Bone marrow (tissue), 2 donors: ENCODE measurements around the gene ZNF511.
A peak's percentile ranks its signal among the peaks of the same experiment; 100 is the strongest.

Source experiments
- DNase-seq, 2 donors: peaks; one replicate each; lab custom pipeline; 2025; lab: John Stamatoyannopoulos, UW

The ZNF511 gene

DNA sequence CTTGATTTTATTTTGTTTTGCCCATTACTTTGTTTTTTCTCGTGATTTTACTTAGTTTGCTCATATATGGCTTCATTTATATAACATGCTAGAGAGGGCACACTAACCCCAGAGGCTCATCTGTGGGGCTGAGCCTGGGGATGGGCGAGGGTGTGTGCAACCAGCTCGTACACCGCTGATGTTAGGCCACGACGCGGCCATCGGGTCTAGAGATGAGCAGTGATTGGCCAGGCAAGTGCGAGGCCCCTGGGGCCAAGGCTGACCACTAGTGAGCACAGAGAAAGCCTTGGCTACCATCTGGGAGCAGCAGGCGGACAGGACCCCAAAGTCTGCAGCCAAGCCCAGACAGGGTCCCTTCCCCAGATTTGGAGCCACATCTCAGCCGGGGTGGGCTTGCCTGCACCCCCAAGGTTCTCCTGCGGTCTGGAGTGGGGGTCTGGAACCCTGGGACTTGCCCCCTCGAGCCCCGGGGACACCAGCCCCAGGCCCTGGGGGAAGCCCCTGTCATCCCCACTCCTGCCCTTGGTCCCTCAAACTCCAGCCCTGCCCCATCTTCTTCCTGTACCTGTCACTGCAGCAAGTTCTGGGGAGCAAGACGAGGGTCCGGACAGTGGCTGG lies 45.4 kb downstream of the ZNF511 start:
- DNase-seq: no peak

DNA sequence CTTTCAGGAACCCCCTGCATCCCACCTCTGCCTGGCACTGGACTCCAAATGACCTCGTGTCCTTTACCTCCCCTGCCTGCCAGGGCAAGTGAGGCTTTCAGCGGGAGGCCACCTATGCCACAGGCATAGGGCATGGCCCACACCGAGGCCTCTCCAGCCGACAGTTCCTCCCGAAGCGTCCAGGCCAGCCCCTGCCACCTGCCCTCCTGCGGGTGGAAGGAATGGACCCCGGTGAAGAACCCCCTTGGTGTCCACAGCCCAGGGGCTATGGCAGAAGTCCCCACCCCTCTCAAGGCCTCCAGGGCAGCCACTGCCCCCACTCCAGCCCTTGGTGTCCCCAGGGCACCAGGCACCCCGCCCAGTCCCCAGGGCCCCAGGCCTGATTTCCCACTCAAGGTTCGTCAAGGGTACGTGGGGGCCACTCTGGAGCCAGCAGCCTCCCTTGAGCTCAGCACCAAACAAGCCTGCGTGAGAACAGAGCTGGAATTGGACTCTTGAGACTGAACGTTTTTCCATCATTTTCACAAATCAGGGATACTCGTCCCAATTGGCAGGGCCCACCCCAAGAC lies 46.0 kb downstream of the ZNF511 start:
- DNase-seq: no peak

DNA sequence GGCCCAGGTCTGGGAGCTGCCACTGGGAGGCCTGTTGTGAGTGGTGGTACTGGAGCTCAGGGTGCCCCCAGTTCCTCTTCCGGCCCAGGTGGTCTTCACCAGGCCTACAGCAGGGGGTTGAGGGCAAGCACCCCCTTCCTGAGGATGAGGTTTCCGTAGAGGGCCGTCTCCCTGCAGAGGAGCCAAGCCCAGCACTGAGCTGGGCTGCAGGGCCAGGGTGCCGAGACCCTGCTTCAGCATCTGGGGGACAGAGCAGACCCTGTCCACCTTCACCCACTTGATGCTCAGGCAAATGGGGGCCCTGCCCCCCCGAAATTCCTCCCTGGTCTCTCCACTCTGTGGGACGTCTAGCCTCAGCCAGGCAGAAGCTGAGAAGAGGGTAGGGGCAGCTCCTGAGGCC lies 46.6 kb downstream of the ZNF511 start:
- no peak for DNase-seq

DNA sequence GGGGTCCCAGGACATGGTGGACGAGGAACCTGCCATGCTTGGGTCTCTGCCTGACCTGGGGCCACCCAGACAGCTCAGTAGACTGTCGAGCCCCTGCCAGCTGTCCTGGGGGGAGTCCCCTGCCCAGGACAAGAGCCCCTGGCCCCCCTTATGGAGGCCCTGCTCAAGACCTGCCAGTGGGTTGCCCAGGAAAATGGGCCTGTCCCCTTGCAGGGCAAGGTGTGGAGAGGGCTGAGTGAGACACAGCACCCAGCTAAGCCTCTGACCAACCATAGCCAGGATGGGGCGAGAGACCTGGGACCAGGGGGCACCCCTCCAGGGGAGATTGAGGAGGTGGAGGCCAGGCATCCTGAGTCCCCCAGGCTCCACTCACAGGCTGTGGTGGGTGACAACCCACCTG lies 47.3 kb downstream of the ZNF511 start:
- no peak for DNase-seq

DNA sequence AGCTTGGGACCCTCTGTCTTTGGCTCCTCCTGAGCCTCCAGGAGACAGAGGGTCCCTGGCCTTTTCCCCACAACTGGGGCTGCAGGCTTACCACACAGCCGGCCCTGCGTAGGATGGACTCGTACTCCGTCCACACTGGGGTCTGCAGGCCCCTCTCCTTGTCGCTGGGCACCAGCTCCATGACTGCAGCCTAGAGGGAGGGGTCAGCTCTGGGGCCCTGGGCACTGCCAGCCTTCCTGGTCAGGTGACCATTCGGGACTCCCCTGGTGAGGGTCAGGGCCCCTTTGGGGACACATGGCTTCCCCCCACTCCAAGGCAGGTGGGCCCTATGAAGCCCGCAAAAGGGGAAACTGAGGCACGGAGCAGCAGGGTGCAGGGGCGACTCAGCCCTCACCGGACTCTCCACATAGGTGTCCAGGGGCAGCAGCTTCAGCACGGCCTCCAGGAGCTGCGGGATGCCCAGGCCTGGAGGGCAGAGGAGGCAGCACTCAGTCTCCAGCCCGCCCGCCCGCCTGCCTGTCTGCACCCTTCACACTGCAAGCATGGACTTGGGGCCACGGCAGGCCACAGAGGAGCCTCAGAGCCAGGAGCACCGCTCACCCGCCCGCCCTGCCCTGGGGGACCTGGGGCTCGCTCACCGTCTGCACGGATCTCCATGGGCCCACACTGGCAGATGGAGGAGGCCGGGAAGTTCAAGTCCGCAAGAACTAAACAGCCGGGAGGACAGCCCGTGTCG lies 48.0 kb downstream of the ZNF511 start:
- DNase-seq: no peak

DNA sequence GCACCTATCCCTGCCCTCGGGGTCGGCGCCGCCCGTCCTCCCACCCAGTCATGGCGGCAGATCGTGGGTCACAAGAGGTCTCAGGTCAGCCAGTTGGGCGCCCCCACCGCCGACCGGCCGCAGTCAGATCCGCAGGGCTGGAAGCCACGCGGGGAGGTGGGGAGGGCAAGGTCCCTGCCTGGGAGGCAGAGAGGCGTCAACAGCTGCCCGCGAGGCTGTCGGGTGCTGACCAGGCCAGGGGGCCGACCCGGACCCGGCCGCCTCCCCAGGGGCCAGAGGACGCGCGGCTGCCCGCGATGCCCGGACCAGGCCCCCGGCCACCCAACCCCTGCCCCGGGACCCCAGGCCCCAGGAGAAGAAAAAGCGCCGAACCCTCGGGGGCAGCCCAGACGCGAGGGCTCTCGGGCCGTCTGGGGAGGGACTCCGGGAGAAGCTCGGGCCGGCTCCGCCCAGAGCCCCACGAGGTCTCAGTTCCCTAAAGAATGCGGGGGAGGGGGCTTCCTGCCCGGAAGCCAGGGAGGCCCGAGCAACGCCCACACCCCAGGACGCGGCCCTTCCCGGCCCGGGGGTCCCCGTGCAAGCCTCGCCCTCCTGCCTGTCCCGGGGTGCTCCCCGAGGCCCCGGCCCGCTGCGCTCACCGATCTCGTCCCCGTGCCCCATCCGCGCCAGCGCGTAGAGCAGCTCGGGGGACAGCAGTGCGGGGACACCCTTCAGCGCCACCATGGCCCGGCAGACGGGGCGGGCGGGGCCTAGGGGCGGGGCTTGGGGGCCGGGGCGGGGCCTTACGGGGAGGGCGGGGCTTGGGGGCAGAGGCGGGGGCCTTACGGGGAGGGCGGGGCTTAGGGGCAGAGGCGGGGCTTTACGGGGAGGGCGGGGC lies 48.8 kb downstream of the ZNF511 start, which contains the start of gene FUOM:
FUOM (minus strand) TSS at position 735 of the 877 bp plus-strand sequence; CDS start at position 723, 12 bp downstream.
- peak; percentile 18 to 48 for DNase-seq

DNA sequence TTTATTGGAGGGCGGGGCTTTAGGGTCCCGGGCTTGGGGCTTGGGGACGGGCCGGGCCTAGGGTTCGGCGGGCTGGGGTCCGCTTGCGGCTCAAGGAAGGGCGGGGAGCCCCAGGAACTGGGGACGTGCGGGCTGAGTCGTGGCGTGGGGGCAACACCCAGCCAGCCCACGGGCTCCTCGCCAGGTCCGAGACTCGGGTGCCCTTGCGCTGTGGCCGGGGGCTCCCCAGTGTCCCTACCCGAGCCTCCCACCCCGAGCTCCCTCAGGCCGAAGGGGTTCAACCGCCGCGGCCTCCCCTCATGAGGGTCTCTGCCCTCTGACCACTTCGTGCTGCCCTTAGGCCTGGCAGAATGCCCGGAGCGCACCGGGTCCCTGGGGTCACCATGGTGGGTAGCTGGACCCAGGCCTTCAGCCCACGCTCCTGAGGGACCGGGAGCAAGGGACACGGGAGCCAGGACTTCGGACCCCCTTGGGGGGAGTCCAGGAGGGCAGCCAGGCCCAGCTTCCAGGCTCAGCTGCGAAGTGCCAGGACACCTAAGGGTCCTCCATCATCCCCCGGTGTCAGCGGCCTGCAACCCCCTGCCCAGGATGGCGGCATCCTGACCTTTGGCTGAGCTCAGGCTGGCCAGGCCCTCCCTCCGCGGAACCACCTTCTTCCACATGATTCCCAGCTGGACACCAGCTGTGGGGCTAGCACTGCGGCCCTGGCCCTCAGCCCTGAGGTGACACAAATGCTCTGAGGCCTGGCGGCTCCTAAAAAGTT lies 49.6 kb downstream of the ZNF511 start:
- no peak for DNase-seq

DNA sequence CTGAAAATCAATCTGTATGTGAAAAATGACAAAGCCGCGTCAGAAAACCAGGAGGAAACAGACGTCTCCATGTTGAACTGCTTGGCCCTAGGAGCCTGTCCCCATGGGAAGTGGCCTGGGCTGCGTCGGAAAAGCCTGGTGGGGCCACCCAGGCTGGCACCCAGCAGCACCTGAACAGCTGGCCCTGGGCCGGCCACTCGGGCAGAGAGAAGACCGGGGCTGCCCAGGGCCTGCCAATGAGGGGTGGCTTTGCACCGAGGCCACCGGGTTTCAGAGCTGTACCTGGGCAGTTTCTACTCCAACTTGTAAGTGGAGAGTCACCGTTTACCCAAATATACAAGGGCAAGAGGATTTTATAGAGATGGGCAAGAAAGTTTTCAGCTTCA lies 50.2 kb downstream of the ZNF511 start:
- no peak for DNase-seq

DNA sequence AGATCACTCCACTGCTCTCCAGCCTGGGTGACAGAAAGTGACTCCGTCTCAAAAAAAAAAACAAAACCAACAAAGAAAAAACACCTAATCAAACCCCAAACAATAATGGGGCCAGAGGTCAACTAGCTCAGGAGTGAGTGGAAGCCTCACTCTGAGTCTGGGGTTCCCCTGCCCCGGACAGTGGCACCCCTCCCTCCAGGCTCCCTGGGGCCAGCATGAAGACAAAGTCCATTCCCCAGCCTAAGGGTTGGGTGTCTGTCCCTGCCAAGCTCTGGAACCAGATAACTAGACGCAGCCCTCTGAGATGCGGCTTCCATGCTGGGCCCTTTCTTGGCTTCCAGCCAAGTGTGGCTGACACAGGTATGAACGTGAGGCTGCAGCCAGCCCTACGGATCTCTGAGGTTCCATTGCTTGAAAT lies 50.8 kb downstream of the ZNF511 start:
- DNase-seq: no peak

DNA sequence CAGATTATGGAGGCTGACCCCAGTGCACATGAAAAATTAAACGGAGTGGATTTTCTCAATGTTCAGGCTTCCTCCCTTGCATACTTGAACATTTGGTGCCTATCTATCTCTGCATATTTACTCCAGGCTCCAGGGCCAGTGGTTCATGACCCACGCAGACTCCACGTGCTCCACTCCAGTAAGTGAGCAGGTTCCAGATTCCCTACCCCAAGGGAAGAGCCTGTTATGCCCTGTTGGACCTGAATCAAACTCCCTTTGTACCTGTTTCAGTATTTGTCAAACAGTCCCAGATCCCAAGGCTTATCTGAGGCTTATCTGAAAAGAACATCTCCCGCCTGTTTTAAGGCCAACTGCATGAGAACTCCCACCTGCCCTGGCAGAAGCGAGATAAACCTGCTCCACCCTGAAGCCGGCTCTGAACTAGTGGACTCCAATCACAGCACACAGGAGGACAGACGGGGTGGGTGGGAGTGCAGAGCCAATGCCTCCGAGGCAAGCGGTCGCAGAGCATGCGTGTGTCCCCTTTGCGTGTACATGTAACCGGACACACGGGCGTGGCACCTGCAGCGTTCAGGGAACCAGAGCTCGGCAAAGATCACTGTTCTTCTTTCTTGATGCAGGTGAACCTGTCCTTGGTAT lies 51.4 kb downstream of the ZNF511 start:
- DNase-seq: no peak

DNA sequence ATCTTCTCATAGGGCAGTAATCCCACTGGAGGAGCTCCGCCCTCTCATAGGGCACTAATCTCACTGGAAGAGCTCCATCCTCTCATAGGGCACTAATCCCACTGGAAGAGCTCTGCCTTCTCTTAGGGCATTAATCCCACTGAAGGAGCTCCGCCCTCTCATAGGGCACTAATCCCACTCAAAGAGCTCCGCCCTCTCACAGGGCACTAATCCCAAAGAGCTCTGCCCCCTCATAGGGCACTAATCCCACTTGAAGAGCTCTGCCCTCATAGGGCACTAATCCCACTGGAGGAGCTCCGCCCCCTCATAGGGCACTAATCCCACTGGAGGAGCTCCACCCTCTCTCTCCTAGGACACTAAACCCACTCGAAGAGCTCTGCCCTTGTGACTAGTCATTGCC lies 52.5 kb downstream of the ZNF511 start:
- DNase-seq: no peak

DNA sequence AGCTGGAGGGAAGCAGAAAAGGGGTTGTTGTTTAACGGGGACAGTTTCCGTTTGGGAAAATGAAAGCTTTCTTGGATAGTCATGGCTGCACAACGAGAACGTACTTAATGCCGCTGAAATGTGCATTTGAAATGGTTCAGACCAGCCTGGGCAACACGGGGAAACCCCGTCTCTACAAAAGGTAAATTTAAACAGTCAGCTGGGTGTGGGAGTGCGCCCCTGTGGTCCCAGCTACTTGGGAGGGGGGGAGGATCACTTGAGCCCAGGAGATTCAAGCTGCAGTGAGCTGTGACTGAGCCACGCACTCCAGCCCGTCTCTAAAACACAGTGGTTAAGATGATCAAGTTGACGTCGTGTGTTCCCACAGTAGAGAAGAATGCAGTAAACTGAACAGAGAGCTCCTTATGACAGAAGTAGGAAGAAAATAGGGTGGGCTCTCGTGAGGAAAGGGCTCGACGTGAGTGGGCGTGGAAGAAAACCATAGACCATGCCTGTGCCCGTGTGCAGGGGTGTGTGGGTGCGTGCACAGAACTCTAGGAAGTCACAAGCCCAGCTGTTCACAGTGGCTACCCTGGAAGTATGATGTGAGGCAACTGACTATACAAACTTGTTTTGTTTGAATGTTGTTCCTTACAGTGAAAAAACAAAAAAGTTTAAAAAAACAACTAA lies 53.2 kb downstream of the ZNF511 start:
- DNase-seq: no peak
